HPDE6-E6E7 (cell line): Measurements from ENCODE around the gene KCNAB2.

Source experiments
- DNase-seq: peaks from one replicate; pipeline ENCODE4 v3.0.0; 2011; ENCODE audit warnings: missing footprints; ENCODE audit errors: extremely low spot score

The KCNAB2 gene

GRCh38 chr1:6148497-6149241 lies 103.0 kb downstream of the KCNAB2 start:
- peak; percentile 79 for DNase-seq

GRCh38 chr1:6149597-6149996 lies 103.9 kb downstream of the KCNAB2 start:
- no peak for DNase-seq

GRCh38 chr1:6150006-6150938 lies 104.6 kb downstream of the KCNAB2 start:
- no peak for DNase-seq
